HepG2 (cell line): Measurements from ENCODE around the gene PLAA. TPM values are rescaled to one million over a fixed set of nuclear protein-coding genes. Genes with fewer than 3 reads are reported as not detected.

Experiments used
- BORCS8-MEF2B ChIP-seq: sonication (generic); formaldehyde crosslinking; IDR thresholded peaks from 2 replicates; pipeline ENCODE4 v1.8.0; 2022; ENCODE audit warnings: mild to moderate bottlenecking, missing genetic modification reagents
- CBX1 ChIP-seq: IDR thresholded peaks from one replicate; pipeline ENCODE4 v1.6.1; 2016; ENCODE audit warnings: antibody characterized with exemption, low read depth
- DNMT3B ChIP-seq: conservative IDR thresholded peaks from 2 replicates; pipeline ENCODE4 v1.6.1; 2016; ENCODE audit warnings: missing biosample characterization, control low read depth
- ETV6 ChIP-seq: sonication (generic); formaldehyde crosslinking; conservative IDR thresholded peaks from 2 replicates; pipeline ENCODE4 v1.4.0; 2020; ENCODE audit warnings: missing genetic modification reagents
- EZH2 ChIP-seq: conservative IDR thresholded peaks from 2 replicates; pipeline ENCODE4 v1.6.1; 2012; ENCODE audit warnings: mild to moderate bottlenecking, low read depth, low read length, moderate library complexity
- HNF4A ChIP-seq: sonication (generic); formaldehyde crosslinking; IDR thresholded peaks from 2 replicates; pipeline ENCODE4 v1.4.0; 2020; ENCODE audit warnings: missing genetic modification reagents
- HNF4G ChIP-seq, 2 experiments: sonication (generic) in 1 of 2; formaldehyde crosslinking in 1 of 2; IDR thresholded peaks; 2 replicates each; pipeline versions ENCODE4 v1.4.0 to v1.6.1; 2011 to 2020; ENCODE audit warnings: borderline replicate concordance in 2 of 2, low read depth in 2 of 2, mild to moderate bottlenecking in 2 of 2, low read length in 1 of 2, missing genetic modification reagents in 1 of 2, moderate library complexity in 1 of 2
- MAFG ChIP-seq: sonication (generic); formaldehyde crosslinking; IDR thresholded peaks from 2 replicates; pipeline ENCODE4 v1.5.1; 2020; ENCODE audit warnings: mild to moderate bottlenecking, missing genetic modification reagents
- MAFK ChIP-seq, 2 experiments: IDR thresholded peaks in 1 of 2; conservative IDR thresholded peaks in 1 of 2; 2 replicates each; pipeline ENCODE4 v1.6.1; 2011; ENCODE audit warnings: improper control_type of control experiment in 2 of 2, low read length in 2 of 2
- MIXL1 ChIP-seq: IDR thresholded peaks from 2 replicates; pipeline ENCODE4 v1.6.1; 2016
- PHF20 ChIP-seq: sonication (generic); formaldehyde crosslinking; IDR thresholded peaks from 2 replicates; pipeline ENCODE4 v1.5.0; 2020; ENCODE audit warnings: mild to moderate bottlenecking, missing genetic modification reagents
- SETDB1 ChIP-seq: sonication (generic); formaldehyde crosslinking; IDR thresholded peaks from 2 replicates; pipeline ENCODE4 v1.5.1; 2020; ENCODE audit warnings: missing genetic modification reagents, mild to moderate bottlenecking, borderline replicate concordance
- TBX2 ChIP-seq: sonication (generic); formaldehyde crosslinking; IDR thresholded peaks from 2 replicates; pipeline ENCODE4 v1.5.0; 2020; ENCODE audit warnings: missing genetic modification reagents, mild to moderate bottlenecking, borderline replicate concordance
- TERF1 ChIP-seq: sonication (generic); formaldehyde crosslinking; IDR thresholded peaks from 2 replicates; pipeline ENCODE4 v1.8.0; 2022; ENCODE audit warnings: mild to moderate bottlenecking, missing genetic modification reagents, moderate library complexity
- TGIF2 ChIP-seq: IDR thresholded peaks from 2 replicates; pipeline ENCODE4 v1.6.1; 2016; ENCODE audit warnings: control low read depth, missing compliant biosample characterization
- YEATS4 ChIP-seq: sonication (generic); formaldehyde crosslinking; IDR thresholded peaks from 2 replicates; pipeline ENCODE4 v1.4.0; 2020; ENCODE audit warnings: missing genetic modification reagents, borderline replicate concordance
- YY1 ChIP-seq: IDR thresholded peaks from 2 replicates; pipeline ENCODE4 v1.6.1; 2011; ENCODE audit warnings: low read length, low read depth, moderate library complexity, mild to moderate bottlenecking; ENCODE audit not compliant: insufficient read depth, insufficient replicate concordance
- ZFP36L1 ChIP-seq: sonication (generic); formaldehyde crosslinking; IDR thresholded peaks from 2 replicates; pipeline ENCODE4 v1.8.0; 2022; ENCODE audit warnings: mild to moderate bottlenecking, missing genetic modification reagents, moderate library complexity
- ZFP37 ChIP-seq: sonication (generic); formaldehyde crosslinking; IDR thresholded peaks from 2 replicates; pipeline ENCODE4 v1.4.0; 2020; ENCODE audit warnings: missing genetic modification reagents, borderline replicate concordance
- ZNF251 ChIP-seq: sonication (generic); formaldehyde crosslinking; IDR thresholded peaks from 2 replicates; pipeline ENCODE4 v1.9.0; 2021; ENCODE audit warnings: mild to moderate bottlenecking, missing genetic modification reagents
- ZNF263 ChIP-seq: sonication (generic); formaldehyde crosslinking; IDR thresholded peaks from 2 replicates; pipeline ENCODE4 v1.4.0; 2020; ENCODE audit warnings: missing genetic modification reagents
- ZNF670 ChIP-seq: sonication (generic); formaldehyde crosslinking; IDR thresholded peaks from 2 replicates; pipeline ENCODE4 v1.8.0; 2022; ENCODE audit warnings: mild to moderate bottlenecking, missing genetic modification reagents, borderline replicate concordance
- ZNF713 ChIP-seq: sonication (generic); formaldehyde crosslinking; IDR thresholded peaks from 2 replicates; pipeline ENCODE4 v1.4.0; 2020; ENCODE audit warnings: mild to moderate bottlenecking, missing genetic modification reagents
- polyA plus RNA-seq, 8 experiments: library from polyadenylated mRNA; depleted of rRNA in 3 of 8; stranded (reverse) in 7 of 8; unstranded in 1 of 8; fragments of >200 nt; fragmentation: Illumina TruSeq in 4 of 8; extraction: Trizol in 4 of 8; gene quantifications; 2 replicates each; pipeline versions ENCODE4 v1.2.1 to v1.2.3, GENCODE V29; 2011 to 2016; ENCODE audit warnings: low read depth in 4 of 8, missing spikeins in 1 of 8, mixed read lengths in 1 of 8; ENCODE audit not compliant: insufficient read depth in 1 of 8
- total RNA-seq, 5 experiments: library from RNA; depleted of rRNA; stranded (reverse); fragments of >200 nt; fragmentation: Illumina TruSeq; extraction: Trizol; gene quantifications; 2 replicates each; pipeline ENCODE4 v1.2.3, GENCODE V29; 2016; ENCODE audit warnings: low read depth in 1 of 5
- TF ChIP-seq, protein P1 (sequence below): sonication (generic); formaldehyde crosslinking; conservative IDR thresholded peaks from 2 replicates; pipeline ENCODE4 v1.5.0; 2020; ENCODE audit warnings: missing genetic modification reagents
- TF ChIP-seq, protein P2 (sequence below): fragments of 450-650 bp; IDR thresholded peaks from 2 replicates; pipeline ENCODE4 v1.6.1; 2017; ENCODE audit warnings: mild to moderate bottlenecking

PLAA gene
- total and polyA plus RNA-seq, 2 of the 13 experiments (the other 11 are each of a cell fraction or from before 2014, with no cell fraction given) = 5.8 to 22.9 TPM

DNA sequence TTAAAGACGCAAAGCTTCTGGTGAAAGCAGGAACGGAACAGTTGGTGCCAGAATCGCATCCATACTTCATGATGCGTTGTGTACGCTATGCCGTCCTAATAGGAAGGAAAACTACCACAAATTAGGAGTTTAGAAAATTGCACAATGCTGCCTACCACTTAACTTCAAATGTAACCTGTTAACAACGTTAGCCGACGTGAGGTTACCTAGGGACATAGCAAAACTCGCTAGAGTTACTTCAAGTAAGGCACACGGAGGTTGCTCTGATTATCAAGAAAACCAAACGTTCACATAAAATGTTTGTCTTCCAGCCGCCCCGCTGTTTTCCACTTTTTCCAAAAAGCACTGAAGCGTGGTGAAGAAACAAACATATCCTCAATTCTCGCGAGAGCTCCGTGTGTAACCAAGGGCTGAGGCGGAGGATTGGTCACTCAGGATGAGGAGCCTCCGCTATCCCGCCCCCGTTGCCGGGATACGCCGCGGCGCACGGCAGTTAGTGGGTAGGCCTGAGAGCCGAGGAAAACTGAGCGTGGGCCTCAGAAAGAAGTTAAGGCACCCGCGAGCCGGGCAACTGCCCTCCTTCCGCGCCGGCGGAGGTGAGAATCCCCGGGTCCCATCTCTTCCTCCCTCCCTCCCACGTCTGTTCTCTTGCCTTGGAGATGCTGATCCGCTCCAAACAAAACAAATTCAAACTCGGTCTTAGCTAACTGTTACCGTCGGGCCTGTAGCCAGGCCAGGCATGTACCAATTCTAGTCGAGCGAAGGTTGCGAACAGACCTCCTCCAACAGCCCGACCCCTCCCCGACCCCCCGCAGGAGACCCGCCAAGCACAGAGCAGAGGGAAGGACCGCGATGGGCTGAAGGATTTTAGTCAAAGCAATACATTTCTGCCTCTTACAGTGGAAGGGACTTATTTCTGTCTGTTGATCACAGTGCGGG is 9.1 kb upstream of the PLAA start, which contains the start of gene IFT74 (continued):
- no peak for TF ChIP-seq HNF4G (IDR thresholded peaks at IDR 0.05; ENCODE audit: borderline replicate concordance, low read depth, low read length)
- no peak for TF ChIP-seq HNF4G (CRISPR knock-in tag; IDR thresholded peaks at IDR 0.05; ENCODE audit: borderline replicate concordance, low read depth)
- no peak for TF ChIP-seq ZNF713
- 0 out of 2 replicates have a peak, but pooled peaks have one; percentile 49 for TF ChIP-seq ZFP37 (CRISPR knock-in tag)
- no peak for TF ChIP-seq MAFG (CRISPR knock-in tag)
- peak; percentile 46; the same call in 1 of the 2 replicates for TF ChIP-seq TBX2 (CRISPR knock-in tag)
- TF ChIP-seq ZNF251 (CRISPR knock-in tag) = no peak
- TF ChIP-seq, protein P1, sequence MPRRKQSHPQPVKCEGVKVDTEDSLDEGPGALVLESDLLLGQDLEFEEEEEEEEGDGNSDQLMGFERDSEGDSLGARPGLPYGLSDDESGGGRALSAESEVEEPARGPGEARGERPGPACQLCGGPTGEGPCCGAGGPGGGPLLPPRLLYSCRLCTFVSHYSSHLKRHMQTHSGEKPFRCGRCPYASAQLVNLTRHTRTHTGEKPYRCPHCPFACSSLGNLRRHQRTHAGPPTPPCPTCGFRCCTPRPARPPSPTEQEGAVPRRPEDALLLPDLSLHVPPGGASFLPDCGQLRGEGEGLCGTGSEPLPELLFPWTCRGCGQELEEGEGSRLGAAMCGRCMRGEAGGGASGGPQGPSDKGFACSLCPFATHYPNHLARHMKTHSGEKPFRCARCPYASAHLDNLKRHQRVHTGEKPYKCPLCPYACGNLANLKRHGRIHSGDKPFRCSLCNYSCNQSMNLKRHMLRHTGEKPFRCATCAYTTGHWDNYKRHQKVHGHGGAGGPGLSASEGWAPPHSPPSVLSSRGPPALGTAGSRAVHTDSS = no peak
- TF ChIP-seq MIXL1 (CRISPR knock-in tag) = 0 out of 2 replicates have a peak, but pooled peaks have one; percentile 56
- TF ChIP-seq BORCS8-MEF2B (CRISPR knock-in tag) = 0 out of 2 replicates have a peak, but pooled peaks have one; percentile 0
- TF ChIP-seq MAFK (conservative IDR thresholded peaks at IDR 0.05 in 1 of 2, IDR thresholded peaks at IDR 0.05 in 1 of 2; ENCODE audit: low read length in 2 of 2) = no peak
- TF ChIP-seq DNMT3B (CRISPR knock-in tag) = no peak; the same call in 1 of the 2 replicates
- TF ChIP-seq ZNF263 (CRISPR knock-in tag) = no peak
- no peak for TF ChIP-seq ETV6 (CRISPR knock-in tag)
- no peak for TF ChIP-seq YY1
- TF ChIP-seq, protein P2, sequence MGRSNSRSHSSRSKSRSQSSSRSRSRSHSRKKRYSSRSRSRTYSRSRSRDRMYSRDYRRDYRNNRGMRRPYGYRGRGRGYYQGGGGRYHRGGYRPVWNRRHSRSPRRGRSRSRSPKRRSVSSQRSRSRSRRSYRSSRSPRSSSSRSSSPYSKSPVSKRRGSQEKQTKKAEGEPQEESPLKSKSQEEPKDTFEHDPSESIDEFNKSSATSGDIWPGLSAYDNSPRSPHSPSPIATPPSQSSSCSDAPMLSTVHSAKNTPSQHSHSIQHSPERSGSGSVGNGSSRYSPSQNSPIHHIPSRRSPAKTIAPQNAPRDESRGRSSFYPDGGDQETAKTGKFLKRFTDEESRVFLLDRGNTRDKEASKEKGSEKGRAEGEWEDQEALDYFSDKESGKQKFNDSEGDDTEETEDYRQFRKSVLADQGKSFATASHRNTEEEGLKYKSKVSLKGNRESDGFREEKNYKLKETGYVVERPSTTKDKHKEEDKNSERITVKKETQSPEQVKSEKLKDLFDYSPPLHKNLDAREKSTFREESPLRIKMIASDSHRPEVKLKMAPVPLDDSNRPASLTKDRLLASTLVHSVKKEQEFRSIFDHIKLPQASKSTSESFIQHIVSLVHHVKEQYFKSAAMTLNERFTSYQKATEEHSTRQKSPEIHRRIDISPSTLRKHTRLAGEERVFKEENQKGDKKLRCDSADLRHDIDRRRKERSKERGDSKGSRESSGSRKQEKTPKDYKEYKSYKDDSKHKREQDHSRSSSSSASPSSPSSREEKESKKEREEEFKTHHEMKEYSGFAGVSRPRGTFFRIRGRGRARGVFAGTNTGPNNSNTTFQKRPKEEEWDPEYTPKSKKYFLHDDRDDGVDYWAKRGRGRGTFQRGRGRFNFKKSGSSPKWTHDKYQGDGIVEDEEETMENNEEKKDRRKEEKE = no peak
- TF ChIP-seq EZH2 = no peak
- TF ChIP-seq TGIF2 = no peak
- no peak for TF ChIP-seq HNF4A (CRISPR knock-in tag)
- TF ChIP-seq PHF20 (CRISPR knock-in tag) = peak; percentile 77
- TF ChIP-seq ZFP36L1 (CRISPR knock-in tag) = 0 out of 2 replicates have a peak, but pooled peaks have one; percentile 19
- peak; percentile 71; the same call in 1 of the 2 replicates for TF ChIP-seq ZNF670 (CRISPR knock-in tag)
- TF ChIP-seq TERF1 (CRISPR knock-in tag) = no peak
- TF ChIP-seq YEATS4 (CRISPR knock-in tag) = peak; percentile 64
- no peak for TF ChIP-seq CBX1
- TF ChIP-seq SETDB1 = no peak
